Fibroblast of villous mesenchyme (primary cell): ENCODE data around the gene SCAF8. TPM values are rescaled to one million over a fixed set of nuclear protein-coding genes. Genes with fewer than 3 reads are reported as not detected.

Source experiments
- DNase-seq: peaks from one replicate; pipeline ENCODE4 v3.0.0-alpha.2; 2010; ENCODE audit warnings: low read depth
- H3K4me3 ChIP-seq: 2 replicates; pipeline ENCODE4 v1.5.1; 2011; ENCODE audit warnings: low read depth, mild to moderate bottlenecking, low read length
- total RNA-seq: library from RNA; depleted of rRNA; stranded (reverse); fragments of >200 nt; gene quantifications from 2 replicates; pipeline ENCODE4 v1.2.3, GENCODE V29; 2012
- TF ChIP-seq, protein P1 (sequence below): IDR thresholded peaks from 2 replicates; pipeline ENCODE4 v1.5.1; 2012; ENCODE audit warnings: low read depth, mild to moderate bottlenecking, low read length; ENCODE audit not compliant: insufficient read depth

Gene SCAF8
- total RNA-seq, 1 donor, result 39.7 TPM

DNA sequence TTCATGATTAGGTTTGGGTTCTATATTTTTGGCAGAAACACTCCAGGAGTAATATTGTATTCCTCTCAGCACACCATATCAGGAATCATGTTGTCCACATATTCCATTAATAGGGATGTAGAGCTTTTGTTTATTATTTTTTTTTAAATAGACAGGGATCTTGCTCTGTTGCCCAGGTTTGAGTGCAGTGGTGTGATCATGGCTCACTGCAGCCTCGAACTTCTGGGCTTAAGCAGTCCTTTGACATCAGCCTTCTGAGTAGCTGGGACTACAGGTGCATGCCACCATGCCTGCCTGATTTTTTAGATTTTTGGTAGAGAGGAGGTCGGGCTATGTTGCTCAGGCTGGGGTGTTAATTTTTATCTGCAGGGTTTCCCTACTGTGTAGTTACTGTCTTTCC is 12.0 kb downstream of the SCAF8 start:
- H3K4me3 ChIP-seq, result no peak overlapping the region
- TF ChIP-seq, protein P1, sequence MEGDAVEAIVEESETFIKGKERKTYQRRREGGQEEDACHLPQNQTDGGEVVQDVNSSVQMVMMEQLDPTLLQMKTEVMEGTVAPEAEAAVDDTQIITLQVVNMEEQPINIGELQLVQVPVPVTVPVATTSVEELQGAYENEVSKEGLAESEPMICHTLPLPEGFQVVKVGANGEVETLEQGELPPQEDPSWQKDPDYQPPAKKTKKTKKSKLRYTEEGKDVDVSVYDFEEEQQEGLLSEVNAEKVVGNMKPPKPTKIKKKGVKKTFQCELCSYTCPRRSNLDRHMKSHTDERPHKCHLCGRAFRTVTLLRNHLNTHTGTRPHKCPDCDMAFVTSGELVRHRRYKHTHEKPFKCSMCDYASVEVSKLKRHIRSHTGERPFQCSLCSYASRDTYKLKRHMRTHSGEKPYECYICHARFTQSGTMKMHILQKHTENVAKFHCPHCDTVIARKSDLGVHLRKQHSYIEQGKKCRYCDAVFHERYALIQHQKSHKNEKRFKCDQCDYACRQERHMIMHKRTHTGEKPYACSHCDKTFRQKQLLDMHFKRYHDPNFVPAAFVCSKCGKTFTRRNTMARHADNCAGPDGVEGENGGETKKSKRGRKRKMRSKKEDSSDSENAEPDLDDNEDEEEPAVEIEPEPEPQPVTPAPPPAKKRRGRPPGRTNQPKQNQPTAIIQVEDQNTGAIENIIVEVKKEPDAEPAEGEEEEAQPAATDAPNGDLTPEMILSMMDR, result no peak
- DNase-seq, result no peak

DNA sequence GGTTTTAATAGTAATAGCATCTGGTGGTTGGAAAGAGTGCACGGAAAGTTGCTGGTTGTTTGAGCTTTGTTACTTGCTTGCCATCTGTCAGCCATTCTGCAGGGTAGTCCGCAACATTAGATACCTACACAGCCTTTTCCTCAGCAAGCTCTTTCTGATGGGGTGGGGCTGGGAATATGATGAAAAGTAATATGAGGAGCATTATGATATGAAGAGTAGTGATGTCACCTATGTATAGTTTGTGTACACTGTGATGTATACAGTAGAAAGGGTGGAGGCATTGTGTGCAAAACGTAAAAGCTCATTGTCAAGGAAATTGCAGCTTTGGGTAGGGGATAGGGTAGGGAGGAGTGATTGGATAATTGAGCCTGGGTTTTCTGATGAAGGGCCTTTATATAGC is 16.1 kb downstream of the SCAF8 start:
- TF ChIP-seq, protein P1, result no peak
- H3K4me3 ChIP-seq, result no peak overlapping the region
- DNase-seq, result no peak

DNA sequence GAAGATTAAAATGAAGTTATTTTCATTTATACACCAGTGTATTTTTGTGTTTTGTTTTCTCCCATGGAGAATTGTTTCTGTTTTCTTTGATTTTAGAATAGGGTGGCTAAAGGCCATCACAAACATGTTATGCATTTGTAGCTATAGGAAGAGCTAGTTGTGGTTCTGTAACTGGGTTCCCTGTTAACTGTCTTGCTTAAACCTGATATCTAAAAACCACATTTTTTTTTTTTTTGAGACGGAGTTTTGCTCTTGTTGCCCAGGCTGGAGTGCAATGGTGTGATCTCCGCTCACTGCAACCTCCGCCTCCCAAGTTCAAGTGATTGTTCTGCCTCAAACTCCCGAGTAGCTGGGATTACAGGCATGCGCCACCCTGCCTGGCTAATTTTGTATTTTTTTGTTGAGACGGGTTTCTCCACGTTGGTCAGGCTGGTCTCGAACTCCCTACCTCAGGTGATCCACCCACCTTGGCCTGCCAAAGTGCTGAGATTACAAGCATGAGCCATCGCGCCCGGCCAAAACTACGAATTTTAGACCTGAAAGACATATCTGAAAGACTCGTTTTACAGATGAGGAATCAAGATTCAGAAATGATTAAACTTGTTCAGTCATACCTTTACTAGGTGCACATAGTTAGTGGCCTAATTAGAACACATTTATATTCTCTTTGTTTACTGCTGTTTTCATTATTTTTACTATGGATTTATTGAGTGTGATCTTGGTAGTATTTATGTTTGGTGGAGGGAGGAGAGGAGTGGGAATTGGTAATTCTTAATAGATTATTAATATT is 18.0 kb downstream of the SCAF8 start:
- H3K4me3 ChIP-seq, result no peak overlapping the region
- DNase-seq, result no peak
- TF ChIP-seq, protein P1, result no peak

DNA sequence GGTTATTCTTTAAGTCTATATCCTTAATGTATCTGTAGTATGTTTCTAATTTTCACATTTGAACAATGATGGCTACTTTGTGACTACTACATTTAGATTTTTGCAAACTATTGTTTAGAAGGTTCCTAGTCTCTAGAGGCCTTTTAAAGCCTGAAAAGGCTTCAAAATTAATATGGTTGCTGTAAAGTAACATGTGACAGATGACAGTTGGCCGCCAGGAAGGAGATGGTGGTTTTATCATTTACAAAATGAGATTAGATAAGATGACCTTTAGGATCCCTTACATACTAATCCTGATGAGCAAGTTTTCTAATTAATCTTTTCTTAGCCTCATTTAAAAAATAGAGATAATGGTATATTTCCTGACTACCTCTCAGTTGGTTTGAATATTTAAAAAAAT is 18.8 kb downstream of the SCAF8 start:
- no peak overlapping the region for H3K4me3 ChIP-seq
- TF ChIP-seq, protein P1, result no peak
- no peak for DNase-seq

DNA sequence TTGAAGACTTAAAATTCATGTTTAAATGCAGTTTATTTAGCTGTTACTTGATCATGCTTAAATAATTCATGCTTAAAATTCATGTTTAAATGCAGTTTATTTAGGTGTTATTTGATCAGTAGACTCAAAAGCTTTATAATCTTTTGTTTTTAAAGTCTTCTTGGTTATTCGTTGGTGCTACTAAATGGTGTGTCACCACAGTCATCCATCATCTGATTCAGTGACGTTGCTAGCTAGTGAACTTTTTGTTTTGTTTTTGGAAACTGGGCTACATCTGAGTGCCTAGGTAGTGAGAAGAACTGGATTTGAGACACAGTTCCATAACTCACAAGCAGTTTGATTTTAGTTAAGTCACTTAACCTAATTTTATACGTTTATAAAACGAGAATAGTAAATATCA is 20.9 kb downstream of the SCAF8 start:
- no peak overlapping the region for H3K4me3 ChIP-seq
- TF ChIP-seq, protein P1, result no peak
- DNase-seq, result peak; percentile 78

DNA sequence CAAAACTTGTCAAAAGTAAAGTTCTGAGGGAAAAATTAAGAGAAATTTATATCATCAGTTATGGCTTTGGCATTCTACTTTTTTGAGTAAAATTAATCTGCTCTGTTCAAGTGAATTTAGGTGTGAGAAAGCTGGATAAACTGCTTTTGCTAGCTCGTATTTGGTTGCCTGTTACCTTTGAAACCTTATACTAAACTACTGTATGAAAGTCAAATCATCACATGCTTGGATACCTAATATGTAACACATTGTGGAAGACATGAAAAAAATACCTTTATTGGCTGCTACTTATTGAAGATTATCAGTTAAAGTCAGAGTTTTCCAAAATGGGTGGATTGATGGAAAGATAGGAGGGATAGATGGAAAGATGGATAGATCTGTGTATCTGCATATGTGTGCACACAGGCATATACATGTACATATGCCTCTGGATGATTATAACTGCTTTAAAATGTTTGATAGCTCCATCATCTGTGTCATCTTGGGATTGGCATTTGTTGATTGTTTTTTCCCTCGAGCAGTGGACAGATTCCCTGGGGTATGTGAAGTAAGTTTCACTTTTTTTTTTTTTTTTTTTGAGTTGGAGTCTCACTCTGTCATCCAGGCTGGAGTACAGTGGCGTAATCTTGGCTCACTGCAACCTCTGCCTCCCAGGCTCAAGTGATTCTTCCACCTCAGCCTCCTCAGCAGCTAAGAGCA is 24.3 kb downstream of the SCAF8 start:
- no peak for DNase-seq
- no peak overlapping the region for H3K4me3 ChIP-seq
- TF ChIP-seq, protein P1, result no peak
